Cortex of kidney (tissue), 1 donor: ENCODE results near the gene TMEM131.

Source experiments
- DNase-seq: peaks from one replicate; lab custom pipeline; 2025; lab: John Stamatoyannopoulos, UW

TMEM131 gene

GRCh38 chr2:97708048-97708380 lies 287.7 kb downstream of the TMEM131 start:
- DNase-seq, result no peak

- no peak for DNase-seq
Observed at GRCh38 chr2:97707362-97708047, 288.2 kb downstream of the TMEM131 start.

DNA sequence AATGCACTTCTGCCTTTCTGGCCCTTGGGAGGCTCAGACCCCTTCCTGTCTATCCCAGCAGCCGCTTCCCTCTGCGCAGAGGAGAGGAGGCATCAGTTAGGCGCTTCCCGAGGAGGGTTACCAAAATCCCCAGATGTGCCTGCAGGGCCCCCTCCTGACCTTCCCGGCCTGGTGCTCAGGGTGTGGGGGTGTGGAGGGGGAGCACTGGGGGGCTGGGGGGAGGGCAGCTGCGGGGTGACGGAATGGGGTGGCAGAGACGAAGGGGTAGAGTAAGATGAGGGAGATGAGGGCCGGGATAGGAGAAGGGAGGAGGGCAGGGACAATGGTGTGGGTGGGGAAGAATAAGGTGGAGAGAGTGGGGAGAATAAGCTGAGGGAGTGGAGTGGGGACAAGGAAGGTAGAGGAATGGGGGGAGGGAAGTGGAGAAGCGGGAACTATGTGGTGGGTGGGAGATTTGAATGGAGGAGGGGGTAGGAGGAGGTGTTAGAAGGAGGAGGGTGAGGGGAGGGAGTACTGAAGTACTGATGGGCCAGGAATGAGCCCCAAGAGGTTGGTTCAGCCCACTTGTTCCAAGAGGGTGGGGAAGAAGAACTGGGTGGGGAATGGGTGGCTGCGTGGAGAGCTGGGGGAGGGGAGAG lies 288.9 kb downstream of the TMEM131 start:
- DNase-seq, result no peak
